CD4-positive, alpha-beta T cell treated with Interleukin-4 for 4 hours (primary cell): ENCODE results near the gene HOXA5.

Experiments
- DNase-seq: peaks from one replicate; pipeline ENCODE4 v3.0.0-alpha.2; 2020

Gene HOXA5

DNA sequence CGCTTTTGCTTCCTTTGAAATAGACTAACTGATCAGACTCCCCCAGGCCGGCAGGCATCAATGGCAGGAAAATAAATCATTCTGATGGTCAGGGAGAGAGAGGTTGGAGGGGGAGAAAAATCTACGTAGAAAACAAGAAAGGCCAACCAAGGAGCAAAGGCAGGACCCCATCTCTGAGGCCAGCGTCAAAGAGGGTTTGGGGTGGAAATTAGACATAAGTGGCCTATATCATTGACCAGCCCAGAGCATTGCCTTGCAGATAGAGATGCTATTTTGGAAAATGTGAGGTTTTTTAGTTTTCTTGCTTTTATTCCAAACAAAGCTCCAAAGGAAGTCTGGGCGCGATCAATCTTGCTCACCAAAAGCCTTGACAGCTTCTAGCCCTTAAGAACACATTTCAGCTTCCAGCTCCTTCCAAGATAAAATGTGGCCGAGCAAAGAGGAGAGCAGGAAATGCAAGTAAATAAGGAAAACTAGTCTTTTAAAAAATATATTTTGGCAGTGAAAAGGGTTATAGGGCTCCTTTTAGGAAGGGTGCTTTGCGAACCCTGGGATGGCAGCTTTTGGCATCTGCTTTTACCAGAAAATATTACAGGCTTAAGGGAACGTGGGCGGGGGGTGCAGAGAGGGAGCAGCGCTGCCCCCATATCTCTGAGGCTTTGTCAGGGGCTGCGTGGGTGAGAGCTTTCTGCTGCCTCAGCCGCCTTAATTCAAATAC, 39.0 kb downstream of the HOXA5 start:
- no peak for DNase-seq

DNA sequence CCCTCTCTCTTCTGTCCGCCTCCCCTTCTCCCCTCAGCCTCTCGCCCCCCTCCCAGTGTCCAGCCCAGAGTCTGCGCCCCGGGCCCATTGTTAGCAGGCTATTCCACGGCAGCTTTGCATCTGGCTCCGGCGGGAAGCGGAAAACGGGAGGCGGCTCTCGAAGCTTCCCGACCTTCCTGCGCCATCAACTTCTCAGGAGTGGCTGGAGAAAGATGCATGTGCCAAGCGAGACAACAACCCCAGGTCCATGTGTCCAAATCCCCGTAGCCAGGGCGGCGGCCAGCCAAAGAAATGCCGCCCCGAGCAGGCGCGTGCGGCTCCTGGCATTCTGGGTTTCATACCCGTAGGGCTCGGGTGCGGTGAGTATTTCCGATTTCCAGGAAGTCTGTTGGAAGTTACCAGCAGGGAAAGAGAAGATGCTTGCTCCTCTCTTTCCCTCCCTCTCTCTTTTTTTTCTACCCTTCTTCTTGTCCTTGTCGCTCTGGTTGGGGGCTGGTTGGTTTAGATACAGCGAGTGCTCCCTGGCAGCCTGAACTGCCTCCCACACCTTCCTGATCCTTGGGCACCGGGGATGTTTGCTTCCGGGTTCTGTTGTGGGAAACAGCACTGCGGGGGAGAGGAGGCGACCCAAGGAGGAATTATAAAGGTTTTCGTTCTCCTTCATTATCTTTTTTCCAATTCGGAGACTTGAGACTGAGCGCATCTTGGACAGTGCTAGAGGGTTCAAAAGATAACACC, 39.8 kb downstream of the HOXA5 start:
- DNase-seq = no peak

DNA sequence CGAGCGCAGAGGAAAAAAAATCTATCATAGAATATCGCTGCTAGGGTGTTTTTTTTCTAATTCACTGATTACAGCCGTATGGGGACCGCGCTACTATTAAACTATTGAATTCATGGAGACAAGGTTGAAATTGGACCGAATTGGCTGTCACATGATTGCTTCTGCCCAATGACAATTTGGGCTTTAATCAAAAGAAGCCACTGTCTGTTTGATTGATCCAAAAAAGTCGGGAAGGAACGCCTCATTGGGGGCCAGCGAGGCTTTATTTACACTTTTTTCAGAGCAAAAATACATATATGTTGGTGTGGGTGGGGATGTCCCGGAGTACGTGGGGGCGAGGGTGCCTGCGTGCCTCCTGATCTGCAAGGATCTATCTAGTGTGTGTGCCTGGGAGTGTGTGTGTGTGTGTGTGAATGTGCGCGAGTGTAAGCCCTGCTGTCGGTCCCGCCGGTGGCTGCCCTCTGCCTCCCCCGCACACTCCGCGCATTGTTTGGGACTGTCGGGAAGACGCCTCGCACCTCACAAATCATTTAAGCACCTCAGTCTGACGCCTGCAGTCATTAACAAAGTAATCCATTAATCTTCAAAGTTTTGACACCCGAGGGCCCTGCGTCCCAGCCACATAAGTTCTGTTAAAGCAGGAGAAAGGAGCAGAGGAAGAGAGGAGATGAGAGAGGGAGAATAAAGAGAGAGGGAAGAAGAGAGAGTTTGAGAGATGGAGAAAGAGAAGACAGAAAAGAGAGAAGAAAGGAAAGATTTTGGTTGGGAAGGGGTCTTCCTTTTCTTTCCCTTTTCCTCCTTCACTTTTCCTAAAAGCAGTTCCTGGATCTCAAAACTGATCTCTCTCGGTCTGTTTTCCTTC, 40.7 kb downstream of the HOXA5 start, which contains the start of gene HOXA2:
TSS of gene HOXA2 (minus strand) at position 103 of the 862 bp plus-strand sequence. CDS start 183 bp downstream, outside the sequence.
- DNase-seq = no peak

DNA sequence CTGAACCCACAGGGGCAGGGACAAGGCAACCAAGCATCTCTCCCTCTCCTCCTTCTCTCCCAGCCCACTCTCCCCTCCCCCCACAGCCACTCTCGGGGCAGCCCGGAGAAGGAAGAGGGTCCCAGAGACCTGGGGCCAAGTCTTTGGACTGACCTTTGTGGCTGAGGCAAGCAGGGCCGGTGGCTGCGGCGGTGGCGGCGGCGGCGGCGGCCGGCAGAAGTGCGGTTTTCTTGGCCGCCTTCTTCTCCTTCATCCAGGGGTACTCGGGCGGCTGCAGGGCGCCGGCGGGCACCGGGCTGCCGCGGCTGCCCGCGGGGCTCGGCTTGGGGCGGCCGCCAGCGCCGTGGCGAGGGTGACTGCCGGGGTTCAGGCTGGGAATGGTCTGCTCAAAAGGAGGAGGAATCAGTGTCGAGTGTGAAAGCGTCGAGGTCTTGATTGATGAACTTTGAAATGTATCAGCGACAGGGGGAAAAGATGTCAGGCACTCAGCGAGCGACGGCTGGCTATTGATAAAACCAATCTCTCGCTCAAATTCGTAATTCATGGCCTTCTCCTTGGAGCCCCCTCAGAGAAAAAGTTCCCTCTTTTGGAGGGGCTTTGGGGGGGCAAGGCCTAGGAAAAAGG, 41.4 kb downstream of the HOXA5 start:
- no peak for DNase-seq

DNA sequence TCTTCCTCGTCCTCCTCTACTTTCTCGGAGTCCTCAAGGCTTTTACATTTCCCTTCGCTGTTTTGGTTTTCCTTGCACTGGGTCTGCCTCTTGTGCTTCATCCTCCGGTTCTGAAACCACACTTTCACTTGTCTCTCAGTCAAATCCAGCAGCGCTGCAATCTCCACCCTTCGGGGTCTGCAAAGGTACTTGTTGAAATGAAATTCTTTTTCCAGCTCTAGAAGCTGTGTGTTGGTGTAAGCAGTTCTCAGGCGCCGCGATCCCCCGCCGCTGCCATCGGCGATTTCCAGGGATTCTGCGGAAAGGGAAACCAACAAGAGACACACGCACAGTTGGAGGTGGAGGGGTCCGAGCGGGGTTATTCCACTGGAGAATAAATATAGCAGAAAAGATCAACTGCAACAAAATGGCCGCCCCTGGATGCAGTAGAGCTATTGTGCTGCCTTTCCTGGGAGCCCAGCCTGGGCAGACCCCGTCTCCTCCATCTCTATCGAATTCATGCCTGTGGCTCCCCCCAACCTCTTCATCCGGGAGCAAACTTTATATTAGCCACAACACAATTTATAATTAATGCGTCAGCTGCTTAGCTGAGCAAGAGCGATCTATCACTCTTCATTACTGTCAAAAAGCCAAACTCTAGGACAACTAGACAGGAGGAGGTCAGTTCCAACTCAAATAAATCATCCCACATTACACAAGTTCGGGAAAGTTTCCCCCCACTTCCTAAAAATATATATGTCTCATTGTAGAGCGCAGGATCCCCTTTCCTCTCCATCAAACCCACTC, 42.1 kb downstream of the HOXA5 start:
- no peak for DNase-seq

DNA sequence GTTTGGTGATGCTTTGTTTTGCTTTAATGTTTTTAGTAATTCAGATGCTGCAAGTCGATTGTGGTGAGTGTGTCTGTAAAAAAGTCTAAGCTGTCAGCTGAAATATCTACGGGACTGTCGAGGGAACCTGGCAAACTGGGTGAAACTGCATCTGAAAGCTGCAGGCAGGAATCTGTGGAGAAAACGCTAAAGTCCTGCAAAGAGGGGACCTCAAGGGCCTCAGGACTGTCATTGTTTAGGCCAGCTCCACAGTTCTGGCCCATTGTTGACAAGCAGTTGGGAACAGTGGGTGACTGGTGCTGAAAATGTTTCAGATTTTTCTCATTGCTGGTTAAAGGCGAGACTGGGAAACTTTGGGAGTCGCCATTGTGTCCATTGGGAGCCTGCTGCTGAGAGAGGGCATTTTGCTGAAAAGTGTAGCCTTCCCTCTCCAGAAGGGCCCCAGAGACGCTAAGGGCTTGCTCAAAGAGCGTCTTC, 42.7 kb downstream of the HOXA5 start:
- no peak for DNase-seq

DNA sequence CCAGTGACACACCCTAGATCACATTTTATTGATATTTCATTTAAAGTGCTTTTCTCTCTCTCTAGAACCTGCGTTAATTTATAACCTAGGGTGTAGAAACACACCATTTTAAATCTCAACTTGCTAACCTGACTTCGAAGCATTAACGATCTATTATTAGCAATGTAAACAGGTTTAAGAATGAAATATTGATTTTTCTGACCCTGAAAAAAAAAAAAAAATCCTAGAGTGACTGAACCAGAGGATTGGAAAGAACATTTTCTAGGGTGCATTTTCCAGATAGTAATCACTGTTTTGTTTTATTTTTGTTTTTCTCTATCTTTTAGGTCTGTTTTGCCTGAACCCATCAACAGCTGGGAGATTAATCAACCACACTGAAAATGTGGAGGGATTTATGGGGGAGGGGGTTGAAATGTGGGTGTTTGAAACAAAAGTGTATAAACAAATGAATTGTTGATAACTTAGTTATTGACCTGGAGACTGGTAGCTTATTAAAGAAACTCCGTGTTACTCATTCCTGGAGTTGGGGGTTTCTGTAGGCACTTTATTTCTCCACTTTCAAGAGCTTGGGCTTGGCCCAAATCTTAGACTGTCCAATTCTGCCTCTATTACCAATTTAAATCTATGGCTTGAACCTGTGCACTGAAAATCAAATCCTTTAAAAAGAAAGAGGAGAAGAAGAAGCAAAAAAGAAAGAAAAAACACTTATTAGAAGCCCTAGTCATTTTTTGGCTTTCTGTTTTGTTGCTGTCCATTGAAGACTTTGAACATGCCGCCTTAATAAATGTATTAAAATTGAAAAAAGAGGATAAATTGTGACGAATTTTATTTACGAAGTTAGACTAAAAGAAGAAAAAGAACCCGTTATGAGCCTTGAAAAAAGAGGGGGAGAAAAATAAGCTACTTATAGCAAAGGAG, 43.8 kb downstream of the HOXA5 start:
- no peak for DNase-seq

DNA sequence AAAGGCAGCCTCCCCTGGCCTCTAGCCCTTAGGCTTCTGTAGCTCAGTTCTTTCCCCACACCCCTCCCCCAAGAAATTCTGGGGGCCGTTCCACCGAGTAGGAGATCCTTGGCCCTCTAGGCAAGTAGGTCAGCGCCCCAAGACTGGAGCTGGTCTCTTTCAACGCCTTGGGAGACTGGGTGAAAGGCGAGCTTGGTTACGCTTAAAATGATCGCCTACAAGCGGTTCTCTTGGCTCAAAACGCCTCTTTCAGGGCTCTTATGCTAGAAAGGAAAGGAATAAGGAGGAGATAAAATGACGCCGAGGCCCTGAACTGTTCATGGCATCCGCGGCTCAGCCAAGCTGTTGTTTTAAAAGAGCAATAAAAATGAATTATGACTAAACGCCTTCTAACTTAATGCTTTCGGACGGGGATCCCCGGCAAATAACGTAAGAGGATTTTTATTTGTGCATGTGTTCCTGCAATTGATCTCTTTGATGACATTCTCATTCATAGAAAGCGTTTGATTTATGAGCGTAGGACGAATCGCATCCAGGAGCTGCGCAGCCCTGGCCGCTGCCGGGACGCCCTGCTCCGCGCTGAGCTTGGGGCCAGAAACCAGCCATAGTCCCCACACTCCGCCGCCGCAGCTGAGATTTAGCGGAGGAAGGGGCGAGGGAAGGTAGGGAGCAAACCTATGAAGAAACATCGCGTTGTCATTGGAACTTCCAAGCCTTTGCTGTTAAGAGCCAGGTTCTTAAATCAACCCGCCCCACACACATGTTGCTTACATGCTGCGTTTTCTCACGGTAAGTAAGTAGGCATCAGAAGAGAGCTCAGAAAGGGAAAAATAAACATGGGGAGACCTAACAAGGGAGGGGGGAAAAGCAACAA, 44.7 kb downstream of the HOXA5 start:
- DNase-seq = no peak

DNA sequence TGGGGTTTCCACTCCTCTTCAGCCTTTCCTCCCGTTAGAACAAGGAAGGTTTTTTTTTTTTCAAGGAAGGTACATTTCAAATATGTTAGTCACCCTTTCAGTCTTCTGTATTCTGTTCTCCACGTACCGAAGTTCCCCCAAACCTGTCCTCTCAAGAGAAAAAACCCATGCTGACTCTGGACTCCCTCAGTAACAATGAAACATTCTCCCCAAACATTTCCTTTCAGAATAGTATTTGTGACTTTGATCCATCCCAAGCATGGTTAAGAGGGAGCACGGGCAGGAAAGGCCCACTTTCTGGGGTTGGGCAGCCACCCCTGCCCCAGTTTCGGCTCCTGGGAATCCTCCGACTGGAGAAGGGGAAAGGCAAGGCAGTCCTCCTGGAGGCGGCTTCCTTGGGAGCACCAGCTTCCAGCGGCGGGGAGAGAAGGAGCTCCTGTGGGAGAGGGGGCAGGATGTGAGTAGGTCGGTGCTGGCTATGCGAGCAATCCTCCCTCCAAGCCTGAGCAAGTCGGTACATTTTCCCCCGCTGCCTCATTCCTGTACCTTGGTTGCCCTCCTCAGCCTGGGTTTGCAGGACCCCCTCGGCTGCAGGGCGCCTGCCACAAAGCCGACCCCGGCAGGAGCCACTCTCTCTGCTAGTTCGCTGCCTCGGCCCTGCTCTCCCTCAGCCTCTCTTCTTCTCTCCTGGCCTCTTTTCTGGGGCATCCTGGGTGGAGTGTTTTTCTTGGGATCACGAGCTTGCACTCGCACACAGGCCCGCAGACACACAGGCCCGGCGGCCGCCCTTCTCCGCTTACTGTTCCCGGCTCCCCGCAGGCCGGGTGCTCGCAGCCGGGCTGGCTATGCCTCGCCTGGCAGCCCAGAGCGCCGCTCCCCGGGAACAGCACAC, 45.5 kb downstream of the HOXA5 start:
- no peak for DNase-seq

DNA sequence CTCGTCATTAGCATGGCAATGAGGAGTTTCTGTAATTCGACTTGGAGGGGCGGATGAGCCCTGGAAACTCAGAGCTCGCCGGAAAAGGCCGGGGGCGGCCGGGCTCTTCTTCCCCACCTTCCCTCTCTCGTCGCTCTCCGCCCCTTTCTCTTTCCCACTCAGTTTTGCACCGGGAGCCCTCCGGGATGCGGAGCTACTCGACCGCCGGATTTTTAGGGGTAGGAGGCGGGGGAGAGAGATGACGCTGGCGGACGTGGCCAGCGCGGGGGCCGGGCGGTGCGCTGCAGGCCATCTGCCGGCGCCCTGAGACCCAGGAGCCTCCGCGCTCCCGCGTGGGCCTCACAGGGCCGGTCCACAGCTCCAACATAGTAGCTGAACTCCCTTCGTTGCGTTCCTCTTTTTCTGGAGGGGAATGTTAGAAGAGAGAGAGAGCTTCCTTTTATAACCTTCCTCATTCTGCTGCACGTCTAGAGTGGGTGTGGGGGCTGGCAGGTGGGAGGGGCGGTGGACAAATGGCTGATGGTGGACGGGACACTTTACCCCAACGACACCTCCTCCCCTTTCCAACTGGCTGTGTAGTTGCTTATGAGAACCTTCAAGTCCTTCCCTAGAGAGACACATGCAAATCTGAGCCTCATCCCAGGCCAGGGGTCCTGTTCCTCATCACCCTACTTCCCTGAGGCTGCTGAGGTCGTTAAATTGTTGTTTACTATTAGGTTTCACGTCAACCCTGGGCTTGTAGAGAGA, 46.5 kb downstream of the HOXA5 start:
- no peak for DNase-seq

DNA sequence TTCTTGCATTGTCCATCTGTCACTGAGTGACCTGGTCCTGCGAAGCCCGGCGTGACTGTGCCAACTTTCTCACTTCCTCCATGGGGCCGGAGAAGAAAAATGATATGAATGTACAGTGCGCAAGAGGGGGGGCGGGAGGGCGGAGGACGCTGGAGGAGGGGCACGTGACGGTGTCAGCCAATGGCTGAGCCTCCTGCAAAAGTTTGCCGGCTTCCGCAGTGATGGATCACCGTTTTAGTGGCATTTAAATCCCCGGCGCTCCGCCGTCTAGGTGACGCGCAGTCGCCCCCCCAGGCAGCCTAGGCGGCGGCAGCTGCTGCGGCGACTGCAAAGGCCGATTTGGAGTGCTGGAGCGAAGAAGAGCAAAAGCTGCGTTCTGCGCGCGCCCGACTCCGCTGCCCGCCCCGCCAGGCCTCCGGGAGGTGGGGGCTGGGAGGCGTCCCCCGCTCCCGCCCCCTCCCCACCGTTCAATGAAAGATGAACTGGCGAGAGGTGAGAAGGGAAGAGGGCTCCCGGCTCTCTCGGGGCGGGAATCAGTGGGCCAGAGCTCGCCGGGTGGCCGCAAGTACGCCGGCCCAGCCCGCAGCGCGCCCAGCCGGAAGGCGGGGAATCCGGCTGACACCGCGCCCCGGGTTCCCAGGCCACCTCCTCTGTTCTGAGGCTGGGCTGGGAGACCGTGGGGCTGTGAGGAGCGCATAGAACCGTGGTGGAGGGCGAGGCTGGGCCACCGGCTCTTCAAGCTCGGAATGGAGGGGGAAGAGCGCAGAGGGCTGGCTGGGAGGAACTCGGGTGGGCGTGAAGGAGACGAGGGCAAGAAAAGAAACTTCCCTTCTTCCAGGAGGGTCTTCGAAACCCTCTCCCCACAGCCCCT, 47.3 kb downstream of the HOXA5 start, which contains the start of gene HOXA1:
TSS of gene HOXA1 (minus strand) at position 104 of the 871 bp plus-strand sequence. CDS start at position 16, 88 bp downstream.
- DNase-seq = peak; percentile 81

DNA sequence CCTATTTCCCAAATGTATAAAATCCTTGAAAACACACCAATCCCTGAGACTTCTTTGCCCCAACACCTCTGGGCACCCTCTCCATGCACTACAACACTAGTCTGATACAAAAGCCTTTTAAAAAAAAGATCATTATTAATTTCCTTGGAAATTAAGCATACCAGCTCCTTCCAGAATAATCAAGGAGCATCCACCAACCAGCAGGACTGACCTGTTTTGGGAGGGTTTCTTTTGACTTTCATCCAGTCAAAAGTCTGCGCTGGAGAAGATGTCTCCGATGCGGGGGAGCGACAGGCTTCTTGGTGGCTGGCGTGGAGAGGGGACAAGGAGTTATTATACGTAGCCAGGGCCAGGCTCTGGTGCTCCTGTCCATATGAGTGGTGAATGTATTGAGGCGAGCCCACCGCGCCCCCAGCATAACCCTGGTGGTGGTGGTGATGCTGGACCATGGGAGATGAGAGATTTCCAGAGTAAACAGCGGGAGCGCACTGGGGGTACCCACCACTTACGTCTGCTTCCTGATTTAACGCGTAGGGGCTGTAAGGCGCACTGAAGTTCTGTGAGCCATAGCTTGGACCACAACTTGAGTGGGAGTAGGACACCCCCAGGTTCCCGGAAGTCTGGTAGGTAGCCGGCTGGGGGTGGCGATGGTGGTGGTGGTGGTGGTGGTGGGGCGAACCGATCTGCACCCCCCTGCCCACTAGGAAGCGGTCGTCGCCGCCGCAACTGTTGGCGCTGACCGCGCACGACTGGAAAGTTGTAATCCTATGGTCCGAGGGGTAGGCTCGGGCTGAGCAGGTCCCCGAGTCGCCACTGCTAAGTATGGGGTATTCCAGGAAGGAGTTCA, 48.2 kb downstream of the HOXA5 start:
- no peak for DNase-seq

DNA sequence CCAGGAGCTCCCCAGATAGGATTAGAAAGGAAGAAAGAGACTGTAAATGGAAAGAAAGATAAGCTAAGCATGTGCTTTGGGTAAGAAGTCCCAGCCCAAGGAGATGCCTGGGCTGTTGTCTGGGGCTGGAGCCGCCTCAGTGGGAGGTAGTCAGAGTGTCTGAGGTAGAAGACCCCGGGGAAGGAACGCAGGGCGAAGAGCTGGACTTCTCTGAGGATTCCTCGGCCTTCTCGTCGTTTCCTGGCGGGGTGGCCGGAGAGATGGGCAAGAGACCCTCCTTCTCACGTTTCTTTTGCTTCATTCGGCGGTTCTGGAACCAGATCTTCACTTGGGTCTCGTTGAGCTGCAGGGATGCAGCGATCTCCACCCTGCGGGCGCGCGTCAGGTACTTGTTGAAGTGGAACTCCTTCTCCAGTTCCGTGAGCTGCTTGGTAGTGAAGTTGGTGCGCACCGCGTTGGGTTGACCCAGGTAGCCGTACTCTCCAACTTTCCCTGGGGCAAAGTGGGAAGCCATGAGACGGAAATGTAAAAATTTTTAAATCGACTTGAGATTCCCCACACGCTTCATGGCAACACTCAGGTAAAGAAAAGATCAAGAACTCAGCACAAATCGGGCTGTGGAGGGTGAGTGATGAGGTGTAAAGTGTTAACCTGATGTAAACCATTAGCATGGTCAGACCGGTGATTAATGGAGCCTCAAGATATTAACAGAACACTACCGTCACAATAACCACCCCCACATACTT, 49.0 kb downstream of the HOXA5 start:
- DNase-seq = no peak

DNA sequence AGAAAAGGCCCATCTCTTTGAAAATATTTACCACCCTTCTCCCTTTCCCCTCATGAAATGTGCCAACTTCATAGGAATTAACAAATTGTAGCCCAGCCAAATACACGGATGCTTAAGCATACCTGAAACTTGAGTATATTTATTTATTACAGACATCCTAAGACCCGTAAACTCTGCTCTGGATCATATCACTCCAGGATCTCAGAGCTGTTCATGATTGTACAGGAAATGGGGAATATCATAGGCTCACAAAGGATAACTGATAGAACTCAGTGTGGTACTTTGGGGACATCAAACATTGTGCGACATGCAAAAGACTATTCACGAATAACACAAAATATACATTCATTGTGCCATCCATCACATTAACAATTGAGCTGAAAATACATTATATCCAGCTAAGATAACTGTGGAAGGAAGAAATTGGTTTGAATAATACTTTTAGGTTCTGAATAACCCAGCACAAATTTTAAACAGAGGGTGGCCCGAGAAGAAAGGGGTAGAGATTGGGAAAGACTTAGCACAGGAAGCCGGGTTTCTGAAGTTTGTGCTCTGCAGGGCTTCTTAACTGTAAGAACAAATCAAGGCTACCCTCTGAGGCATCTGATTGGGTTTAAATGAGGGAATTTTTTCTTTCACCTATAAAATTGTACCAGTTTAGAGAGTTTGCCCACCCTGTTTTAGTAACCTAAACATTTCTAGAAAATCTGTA, 50.1 kb downstream of the HOXA5 start:
- no peak for DNase-seq

DNA sequence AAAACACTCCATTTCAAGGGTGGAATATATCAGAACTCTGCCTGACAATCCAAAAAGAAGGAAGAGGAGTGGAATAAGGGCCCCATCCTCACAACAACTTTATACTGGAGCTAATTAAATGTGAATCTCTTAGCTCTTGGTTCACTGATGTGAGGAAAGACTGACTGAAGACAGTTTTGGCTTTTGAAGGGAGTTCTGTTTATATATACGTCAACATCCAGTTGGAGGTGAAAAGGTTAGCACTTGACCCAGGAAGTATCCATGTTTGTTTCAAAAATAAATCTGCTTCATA, 50.7 kb downstream of the HOXA5 start:
- no peak for DNase-seq
